T-helper 1 cell treated with Interleukin-12 subunit alpha and Interleukin-12 subunit beta and Interleukin-4 antibody, amounts not matched to agents 30 μg/mL and 1 μg/mL, for 36 hours (primary cell): ENCODE data around the gene ZNF202.

Experiments used
- H3K27ac Mint-ChIP-seq: one replicate; pipeline ENCODE4 v1.8.0; 2021; ENCODE audit warnings: mild to moderate bottlenecking, mixed read lengths
- H3K27me3 Mint-ChIP-seq: one replicate; pipeline ENCODE4 v1.8.0; 2021; ENCODE audit warnings: low read depth, mixed read lengths
- H3K36me3 Mint-ChIP-seq: one replicate; pipeline ENCODE4 v1.8.0; 2021; ENCODE audit warnings: low read depth, mixed read lengths
- H3K4me1 Mint-ChIP-seq: one replicate; pipeline ENCODE4 v1.8.0; 2021; ENCODE audit warnings: low read depth, mixed read lengths
- H3K4me3 Mint-ChIP-seq: one replicate; pipeline ENCODE4 v1.8.0; 2021; ENCODE audit warnings: mild to moderate bottlenecking, moderate library complexity, mixed read lengths
- H3K9me3 Mint-ChIP-seq: one replicate; pipeline ENCODE4 v1.8.0; 2021; ENCODE audit warnings: mixed read lengths

ZNF202 gene

DNA sequence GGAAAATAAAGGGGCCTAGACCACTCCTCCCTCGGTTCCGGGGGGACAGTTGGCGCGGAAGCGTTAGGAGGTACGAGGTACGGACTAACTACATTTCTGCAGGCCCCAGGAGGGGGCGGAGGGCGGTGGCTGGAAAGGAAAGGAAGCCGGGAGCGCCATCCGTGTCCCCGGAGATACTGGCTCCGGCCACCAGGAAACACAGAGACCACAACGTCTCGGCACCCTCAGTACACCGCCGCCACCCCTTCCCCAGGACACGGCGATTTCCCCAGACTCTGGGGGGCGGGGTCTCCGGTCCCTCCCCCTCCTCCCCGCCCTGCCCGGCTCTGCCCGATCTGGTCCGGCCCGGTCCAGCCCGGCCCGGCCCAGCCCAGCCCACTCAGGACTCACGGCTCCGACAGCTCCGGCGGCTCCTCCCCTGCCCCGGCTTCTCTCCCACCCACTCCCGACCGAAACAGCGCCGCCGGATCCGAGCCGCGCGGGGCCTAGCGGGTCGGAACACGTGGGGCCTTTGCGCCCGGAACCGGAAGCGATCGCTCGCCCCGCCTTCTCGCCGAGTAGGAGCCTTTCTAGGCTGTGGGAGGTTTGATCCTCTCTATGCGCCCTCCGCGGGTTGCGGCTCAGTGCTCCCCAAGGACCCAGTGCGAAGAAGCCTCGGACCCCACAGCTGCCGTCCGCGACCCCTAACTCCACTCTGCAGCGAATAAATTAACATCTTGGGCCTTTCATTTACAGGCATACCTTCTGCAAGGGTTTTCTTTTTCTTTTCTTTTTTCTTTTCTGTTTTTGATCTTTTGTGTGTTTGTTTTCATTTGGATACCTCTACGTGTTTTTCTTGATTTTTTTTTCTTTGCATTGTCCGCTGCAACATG is at the start of gene ZNF202:
Gene ZNF202 (minus strand): TSS at position 502 of the 872 bp plus-strand sequence. CDS start 10,772 bp downstream, outside the sequence.
- Mint-ChIP-seq H3K27me3 (peaks cover 16% of the 10 kb centered on the region), H3K27ac (peak within 1 kb of the TSS; percentile 89), H3K4me3 (peak within 1 kb of the TSS; percentile 84), H3K36me3 (peaks cover 12% of the 10 kb centered on the region), H3K4me1 (peaks cover 23% of the 10 kb centered on the region), H3K9me3 (no peaks in the 10 kb centered on the region)

- Mint-ChIP-seq H3K4me1 (no peaks in the 10 kb centered on the region), H3K27ac (no peak overlapping the region), H3K9me3 (no peaks in the 10 kb centered on the region), H3K36me3 (no peaks in the 10 kb centered on the region), H3K4me3 (no peak overlapping the region), H3K27me3 (peaks cover 8% of the 10 kb centered on the region)
These were observed 42.1 kb upstream of the ZNF202 start for GRCh38 chr11:123783536-123783935.

DNA sequence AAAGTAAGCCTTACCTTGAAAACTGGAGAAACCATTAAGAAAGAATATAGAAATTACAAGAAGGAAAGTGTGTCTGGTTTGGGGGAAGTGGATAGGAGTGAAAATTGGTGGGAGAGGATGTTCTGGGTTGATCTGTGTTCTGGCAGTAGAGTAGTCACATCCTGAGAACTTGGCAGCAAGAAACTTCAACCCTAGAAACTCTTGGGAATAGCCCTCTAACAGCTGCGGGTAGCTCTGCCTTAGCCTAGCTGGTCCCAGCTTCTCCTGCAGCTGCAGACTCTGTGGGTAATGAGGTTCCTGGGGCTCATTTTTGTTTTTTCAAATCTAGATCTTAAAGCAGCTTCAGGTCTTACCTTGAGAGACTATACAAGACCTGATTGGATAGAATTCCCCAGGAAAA is 37.1 kb upstream of the ZNF202 start:
- Mint-ChIP-seq H3K4me3 (no peak overlapping the region), H3K36me3 (no peaks in the 10 kb centered on the region), H3K4me1 (no peaks in the 10 kb centered on the region), H3K9me3 (no peaks in the 10 kb centered on the region), H3K27me3 (peaks cover 8% of the 10 kb centered on the region), H3K27ac (no peak overlapping the region)

DNA sequence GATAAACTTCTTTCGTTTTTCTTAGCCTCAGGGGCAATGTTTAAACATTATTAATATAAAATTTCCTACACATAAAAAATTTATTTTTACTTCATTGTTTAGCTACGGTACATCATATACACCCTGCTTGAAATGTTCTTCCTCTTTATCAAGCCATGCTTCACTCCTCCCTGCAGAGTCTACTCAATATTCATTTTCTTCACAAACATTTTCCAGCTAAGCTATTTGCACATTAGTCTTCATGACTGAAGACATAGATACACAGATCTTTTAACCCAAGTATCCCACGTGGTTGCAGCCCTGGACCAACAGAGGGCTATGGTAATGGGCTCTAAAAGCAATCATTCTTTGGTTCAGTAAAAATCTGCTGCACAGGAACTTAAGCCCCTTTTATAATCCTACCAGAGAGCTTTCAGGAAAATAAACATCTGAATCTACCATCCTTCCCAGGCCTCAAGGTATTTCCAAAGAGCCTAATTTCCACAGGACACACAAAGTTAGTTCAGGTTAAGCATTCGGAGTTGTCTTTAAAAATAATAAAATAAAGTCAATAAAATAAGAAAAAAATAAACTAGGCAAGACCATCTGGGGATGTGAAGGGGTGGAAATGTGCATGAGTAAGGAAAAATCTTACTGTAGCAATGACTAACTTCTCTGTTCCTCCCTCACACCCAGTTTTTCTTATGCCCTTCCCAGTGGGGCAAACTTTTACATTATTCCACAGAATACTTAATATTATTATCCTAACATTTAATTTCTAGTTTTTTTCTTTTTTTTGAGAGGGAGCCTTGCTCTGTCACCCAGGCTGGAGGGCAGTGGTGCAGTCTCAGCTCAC is 34.5 kb upstream of the ZNF202 start:
- H3K4me3 Mint-ChIP-seq = no peak overlapping the region
- H3K27me3 Mint-ChIP-seq = peaks cover 8% of the 10 kb centered on the region
- no peaks in the 10 kb centered on the region for H3K9me3 Mint-ChIP-seq
- H3K27ac Mint-ChIP-seq = no peak overlapping the region
- no peaks in the 10 kb centered on the region for H3K4me1 Mint-ChIP-seq
- H3K36me3 Mint-ChIP-seq = no peaks in the 10 kb centered on the region

GRCh38 chr11:123775289-123775688 is 33.8 kb upstream of the ZNF202 start:
- Mint-ChIP-seq H3K27me3 (peaks cover 8% of the 10 kb centered on the region), H3K27ac (no peak overlapping the region)

GRCh38 chr11:123773959-123774358 is 32.5 kb upstream of the ZNF202 start:
- H3K27ac Mint-ChIP-seq = no peak overlapping the region
- H3K4me1 Mint-ChIP-seq = no peaks in the 10 kb centered on the region
- H3K27me3 Mint-ChIP-seq = peaks cover 8% of the 10 kb centered on the region
- H3K9me3 Mint-ChIP-seq = no peaks in the 10 kb centered on the region
- H3K36me3 Mint-ChIP-seq = no peaks in the 10 kb centered on the region
- no peak overlapping the region for H3K4me3 Mint-ChIP-seq

More at GRCh38 chr11:123775289-123775688, 33.8 kb upstream of the ZNF202 start:
- no peaks in the 10 kb centered on the region for H3K9me3 Mint-ChIP-seq
- H3K36me3 Mint-ChIP-seq = no peaks in the 10 kb centered on the region
- H3K4me3 Mint-ChIP-seq = no peak overlapping the region
- no peaks in the 10 kb centered on the region for H3K4me1 Mint-ChIP-seq

GRCh38 chr11:123773026-123773425 is 31.6 kb upstream of the ZNF202 start:
- Mint-ChIP-seq H3K9me3 (no peaks in the 10 kb centered on the region), H3K4me3 (no peak overlapping the region), H3K27me3 (peaks cover 5% of the 10 kb centered on the region), H3K4me1 (no peaks in the 10 kb centered on the region), H3K36me3 (no peaks in the 10 kb centered on the region), H3K27ac (no peak overlapping the region)

GRCh38 chr11:123771664-123772063 is 30.2 kb upstream of the ZNF202 start:
- H3K27me3 Mint-ChIP-seq = peaks cover 12% of the 10 kb centered on the region
- H3K9me3 Mint-ChIP-seq = no peaks in the 10 kb centered on the region

DNA sequence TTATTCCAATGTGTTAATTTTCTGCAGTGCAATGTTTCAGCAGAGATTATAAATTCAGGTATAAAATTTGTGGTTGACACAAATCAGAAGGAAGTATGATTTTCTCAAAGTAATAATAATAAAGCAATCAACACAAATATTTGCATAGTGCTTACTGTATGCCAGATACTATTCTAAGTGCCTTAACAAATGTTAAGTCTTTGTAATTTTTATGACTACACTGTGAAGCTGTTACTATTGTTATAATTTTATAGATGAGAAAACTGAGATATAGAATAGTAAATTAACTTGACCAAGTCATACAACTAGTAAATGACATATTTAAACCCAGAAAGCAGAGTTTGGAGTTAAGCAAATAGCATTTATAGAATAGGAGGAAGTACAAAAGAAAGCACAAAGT is 29.3 kb upstream of the ZNF202 start:
- no peaks in the 10 kb centered on the region for H3K36me3 Mint-ChIP-seq
- H3K4me1 Mint-ChIP-seq = no peaks in the 10 kb centered on the region
- H3K4me3 Mint-ChIP-seq = no peak overlapping the region
- peaks cover 16% of the 10 kb centered on the region for H3K27me3 Mint-ChIP-seq
- H3K27ac Mint-ChIP-seq = no peak overlapping the region
- no peaks in the 10 kb centered on the region for H3K9me3 Mint-ChIP-seq

More at GRCh38 chr11:123771664-123772063, 30.2 kb upstream of the ZNF202 start:
- no peak overlapping the region for H3K4me3 Mint-ChIP-seq
- no peaks in the 10 kb centered on the region for H3K36me3 Mint-ChIP-seq
- no peak overlapping the region for H3K27ac Mint-ChIP-seq
- no peaks in the 10 kb centered on the region for H3K4me1 Mint-ChIP-seq

DNA sequence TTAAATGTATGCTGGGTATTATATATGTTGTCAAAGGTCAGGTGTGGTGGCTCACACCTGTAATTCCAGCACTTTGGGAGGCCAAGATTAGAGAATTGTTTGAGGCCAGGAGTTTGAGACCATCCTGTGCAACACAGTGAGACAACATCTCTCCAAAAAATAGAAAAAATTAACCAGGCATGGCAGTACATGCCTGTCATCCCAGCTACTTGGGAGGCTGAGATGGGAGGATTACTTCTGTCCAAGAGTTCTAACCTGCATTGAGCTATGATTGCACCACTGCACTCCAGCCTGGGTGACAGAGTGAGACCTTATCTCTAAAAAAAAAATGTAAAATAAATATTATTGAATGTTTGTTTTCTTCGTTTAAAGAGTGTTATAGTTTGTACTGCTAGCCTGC is 24.1 kb upstream of the ZNF202 start:
- Mint-ChIP-seq H3K27me3 (peaks cover 24% of the 10 kb centered on the region), H3K36me3 (peaks cover 10% of the 10 kb centered on the region), H3K4me1 (no peaks in the 10 kb centered on the region), H3K4me3 (no peak overlapping the region), H3K9me3 (peaks cover 21% of the 10 kb centered on the region), H3K27ac (no peak overlapping the region)

GRCh38 chr11:123762422-123762821 is 21.0 kb upstream of the ZNF202 start:
- Mint-ChIP-seq H3K36me3 (peaks cover 12% of the 10 kb centered on the region), H3K4me1 (peaks cover 11% of the 10 kb centered on the region), H3K27me3 (peaks cover 14% of the 10 kb centered on the region), H3K4me3 (no peak overlapping the region), H3K9me3 (peaks cover 25% of the 10 kb centered on the region), H3K27ac (peak overlapping the region; percentile 29)

DNA sequence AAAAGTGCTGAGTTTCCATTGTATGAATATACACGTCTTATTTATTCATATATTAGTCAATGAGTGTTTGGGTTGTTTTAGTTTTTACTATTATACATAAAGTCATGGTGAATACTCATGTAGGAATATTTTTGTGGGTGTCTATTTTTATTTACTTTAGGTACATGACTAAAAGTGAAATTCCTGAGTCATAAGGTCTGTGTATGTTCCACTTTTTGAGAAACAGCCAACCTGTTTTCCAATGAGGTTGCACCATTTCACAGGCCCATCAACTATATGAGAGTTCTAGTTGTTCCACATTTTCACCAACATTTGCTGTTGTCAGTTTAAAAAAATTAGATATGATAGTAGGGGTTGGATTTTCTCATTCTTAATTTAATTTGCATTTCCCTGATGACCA is 19.4 kb upstream of the ZNF202 start:
- Mint-ChIP-seq H3K27me3 (peaks cover 8% of the 10 kb centered on the region), H3K9me3 (peaks cover 25% of the 10 kb centered on the region), H3K27ac (no peak overlapping the region), H3K4me1 (peaks cover 15% of the 10 kb centered on the region), H3K4me3 (no peak overlapping the region), H3K36me3 (peaks cover 12% of the 10 kb centered on the region)

DNA sequence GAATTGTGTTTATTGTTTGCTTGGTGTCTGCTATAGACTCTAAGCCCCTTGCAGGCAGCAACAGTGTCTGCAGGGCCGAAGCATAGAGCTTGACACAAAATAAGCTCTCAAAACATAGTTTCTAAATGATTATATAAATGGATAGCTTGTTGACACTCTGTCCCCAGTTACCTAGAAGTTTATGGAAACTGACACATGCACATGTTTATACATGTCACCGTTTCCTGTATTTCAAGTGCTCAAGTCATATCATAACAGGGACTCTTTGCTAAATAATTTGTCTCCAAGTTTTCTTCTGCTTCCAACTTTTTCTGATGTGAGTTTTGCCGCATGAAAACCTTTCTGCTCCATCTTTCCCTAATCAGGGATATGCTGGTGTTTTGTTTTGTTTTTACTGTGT is 16.5 kb upstream of the ZNF202 start:
- Mint-ChIP-seq H3K36me3 (peaks cover 10% of the 10 kb centered on the region), H3K4me3 (no peak overlapping the region), H3K27ac (peak overlapping the region; percentile 52), H3K4me1 (peaks cover 42% of the 10 kb centered on the region), H3K27me3 (no peaks in the 10 kb centered on the region), H3K9me3 (peaks cover 15% of the 10 kb centered on the region)

GRCh38 chr11:123755813-123756212 is 14.4 kb upstream of the ZNF202 start:
- Mint-ChIP-seq H3K9me3 (peaks cover 4% of the 10 kb centered on the region), H3K36me3 (peaks cover 3% of the 10 kb centered on the region), H3K27me3 (peaks cover 9% of the 10 kb centered on the region), H3K27ac (peak overlapping the region; percentile 79), H3K4me3 (no peak overlapping the region), H3K4me1 (peaks cover 50% of the 10 kb centered on the region)

- H3K27ac Mint-ChIP-seq = peak overlapping the region; percentile 79
- no peak overlapping the region for H3K4me3 Mint-ChIP-seq
These were observed 13.9 kb upstream of the ZNF202 start for GRCh38 chr11:123755344-123755743.

More at GRCh38 chr11:123755344-123755743, 13.9 kb upstream of the ZNF202 start:
- peaks cover 3% of the 10 kb centered on the region for H3K36me3 Mint-ChIP-seq
- peaks cover 14% of the 10 kb centered on the region for H3K27me3 Mint-ChIP-seq
- H3K9me3 Mint-ChIP-seq = peaks cover 4% of the 10 kb centered on the region
- peaks cover 50% of the 10 kb centered on the region for H3K4me1 Mint-ChIP-seq
